ENCODE measurements around the gene APOO.

- TF ChIP-seq POLR2AphosphoS5 (IDR thresholded peaks at IDR 0.05; ENCODE audit: low read depth, low read length) (no peak), POLR2A (IDR thresholded peaks at IDR 0.05; ENCODE audit: low read depth, low read length) (no peak), TAF1 (IDR thresholded peaks at IDR 0.05; ENCODE audit: borderline replicate concordance, low read depth, low read length) (no peak)
Observed at GRCh38 chrX:23851544-23851943, 56.2 kb downstream of the APOO start.
